ENCODE results near the gene WDFY4.

DNA sequence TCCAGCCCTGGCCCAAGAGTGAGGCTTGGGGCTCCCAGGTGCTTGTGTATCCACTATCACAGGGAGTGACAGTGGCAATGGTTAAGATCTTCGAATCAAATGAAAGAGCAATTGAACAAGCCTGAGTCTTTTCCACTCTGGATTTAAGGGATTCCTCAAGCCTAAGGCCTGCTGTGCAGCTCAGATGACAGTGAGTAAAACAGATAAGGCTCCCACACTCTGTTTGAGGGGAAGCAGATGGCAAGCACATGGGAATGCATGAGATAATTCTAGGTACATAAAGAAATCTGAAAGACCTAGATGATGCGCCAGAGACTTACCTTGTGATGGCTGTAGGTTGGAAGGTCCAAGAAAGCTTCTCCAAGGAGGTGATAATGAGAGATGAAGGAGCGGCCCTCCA lies 159.9 kb downstream of the WDFY4 start:
- TF ChIP-seq POLR2A (IDR thresholded peaks at IDR 0.05; ENCODE audit: low read length) (no peak), KDM1A (IDR thresholded peaks at IDR 0.05; ENCODE audit: low read depth) (no peak), ZFP36 (IDR thresholded peaks at IDR 0.05; ENCODE audit: borderline replicate concordance, partially characterized antibody) (no peak), CHD4 (IDR thresholded peaks at IDR 0.05; ENCODE audit: borderline replicate concordance) (no peak), KDM5A (IDR thresholded peaks at IDR 0.05) (no peak), JUN (IDR thresholded peaks at IDR 0.05) (no peak), FOSL2 (IDR thresholded peaks at IDR 0.05) (no peak), FOSL2 (CRISPR knock-in tag; IDR thresholded peaks at IDR 0.05) (no peak), SREBF2 (IDR thresholded peaks at IDR 0.05) (no peak), RNF2 (IDR thresholded peaks at IDR 0.05; ENCODE audit: borderline replicate concordance, low read depth) (no peak), ESRRA (IDR thresholded peaks at IDR 0.05; ENCODE audit: borderline replicate concordance, low read length) (no peak), NR3C1 (IDR thresholded peaks at IDR 0.05) (no peak)
- TF ChIP-seq, protein P1, sequence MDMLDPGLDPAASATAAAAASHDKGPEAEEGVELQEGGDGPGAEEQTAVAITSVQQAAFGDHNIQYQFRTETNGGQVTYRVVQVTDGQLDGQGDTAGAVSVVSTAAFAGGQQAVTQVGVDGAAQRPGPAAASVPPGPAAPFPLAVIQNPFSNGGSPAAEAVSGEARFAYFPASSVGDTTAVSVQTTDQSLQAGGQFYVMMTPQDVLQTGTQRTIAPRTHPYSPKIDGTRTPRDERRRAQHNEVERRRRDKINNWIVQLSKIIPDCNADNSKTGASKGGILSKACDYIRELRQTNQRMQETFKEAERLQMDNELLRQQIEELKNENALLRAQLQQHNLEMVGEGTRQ (IDR thresholded peaks at IDR 0.05) = no peak
- TF ChIP-seq, protein P2, sequence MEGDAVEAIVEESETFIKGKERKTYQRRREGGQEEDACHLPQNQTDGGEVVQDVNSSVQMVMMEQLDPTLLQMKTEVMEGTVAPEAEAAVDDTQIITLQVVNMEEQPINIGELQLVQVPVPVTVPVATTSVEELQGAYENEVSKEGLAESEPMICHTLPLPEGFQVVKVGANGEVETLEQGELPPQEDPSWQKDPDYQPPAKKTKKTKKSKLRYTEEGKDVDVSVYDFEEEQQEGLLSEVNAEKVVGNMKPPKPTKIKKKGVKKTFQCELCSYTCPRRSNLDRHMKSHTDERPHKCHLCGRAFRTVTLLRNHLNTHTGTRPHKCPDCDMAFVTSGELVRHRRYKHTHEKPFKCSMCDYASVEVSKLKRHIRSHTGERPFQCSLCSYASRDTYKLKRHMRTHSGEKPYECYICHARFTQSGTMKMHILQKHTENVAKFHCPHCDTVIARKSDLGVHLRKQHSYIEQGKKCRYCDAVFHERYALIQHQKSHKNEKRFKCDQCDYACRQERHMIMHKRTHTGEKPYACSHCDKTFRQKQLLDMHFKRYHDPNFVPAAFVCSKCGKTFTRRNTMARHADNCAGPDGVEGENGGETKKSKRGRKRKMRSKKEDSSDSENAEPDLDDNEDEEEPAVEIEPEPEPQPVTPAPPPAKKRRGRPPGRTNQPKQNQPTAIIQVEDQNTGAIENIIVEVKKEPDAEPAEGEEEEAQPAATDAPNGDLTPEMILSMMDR (IDR thresholded peaks at IDR 0.05) = no peak
- TF ChIP-seq, protein P3, sequence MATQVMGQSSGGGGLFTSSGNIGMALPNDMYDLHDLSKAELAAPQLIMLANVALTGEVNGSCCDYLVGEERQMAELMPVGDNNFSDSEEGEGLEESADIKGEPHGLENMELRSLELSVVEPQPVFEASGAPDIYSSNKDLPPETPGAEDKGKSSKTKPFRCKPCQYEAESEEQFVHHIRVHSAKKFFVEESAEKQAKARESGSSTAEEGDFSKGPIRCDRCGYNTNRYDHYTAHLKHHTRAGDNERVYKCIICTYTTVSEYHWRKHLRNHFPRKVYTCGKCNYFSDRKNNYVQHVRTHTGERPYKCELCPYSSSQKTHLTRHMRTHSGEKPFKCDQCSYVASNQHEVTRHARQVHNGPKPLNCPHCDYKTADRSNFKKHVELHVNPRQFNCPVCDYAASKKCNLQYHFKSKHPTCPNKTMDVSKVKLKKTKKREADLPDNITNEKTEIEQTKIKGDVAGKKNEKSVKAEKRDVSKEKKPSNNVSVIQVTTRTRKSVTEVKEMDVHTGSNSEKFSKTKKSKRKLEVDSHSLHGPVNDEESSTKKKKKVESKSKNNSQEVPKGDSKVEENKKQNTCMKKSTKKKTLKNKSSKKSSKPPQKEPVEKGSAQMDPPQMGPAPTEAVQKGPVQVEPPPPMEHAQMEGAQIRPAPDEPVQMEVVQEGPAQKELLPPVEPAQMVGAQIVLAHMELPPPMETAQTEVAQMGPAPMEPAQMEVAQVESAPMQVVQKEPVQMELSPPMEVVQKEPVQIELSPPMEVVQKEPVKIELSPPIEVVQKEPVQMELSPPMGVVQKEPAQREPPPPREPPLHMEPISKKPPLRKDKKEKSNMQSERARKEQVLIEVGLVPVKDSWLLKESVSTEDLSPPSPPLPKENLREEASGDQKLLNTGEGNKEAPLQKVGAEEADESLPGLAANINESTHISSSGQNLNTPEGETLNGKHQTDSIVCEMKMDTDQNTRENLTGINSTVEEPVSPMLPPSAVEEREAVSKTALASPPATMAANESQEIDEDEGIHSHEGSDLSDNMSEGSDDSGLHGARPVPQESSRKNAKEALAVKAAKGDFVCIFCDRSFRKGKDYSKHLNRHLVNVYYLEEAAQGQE (IDR thresholded peaks at IDR 0.05) = no peak
